Measurements from ENCODE around the gene CFAP299. TPM values are rescaled to one million over a fixed set of nuclear protein-coding genes. Genes with fewer than 3 reads are reported as not detected.

Gene CFAP299
- total and polyA plus RNA-seq, 2 of the 8 experiments (the other 6 are each of a cell fraction or from before 2014, with no cell fraction given), result not detected

GRCh38 chr4:80963051-80963450 lies 627.5 kb downstream of the CFAP299 start (continued):
- TF ChIP-seq TCF12 (IDR thresholded peaks at IDR 0.05; ENCODE audit: low read depth, low read length), result no peak
- no peak for TF ChIP-seq SUZ12 (IDR thresholded peaks at IDR 0.05; ENCODE audit: low read length)
- TF ChIP-seq GABPA (IDR thresholded peaks at IDR 0.05; ENCODE audit: borderline replicate concordance, insufficient read depth, low read length), result no peak
- no peak for TF ChIP-seq TAF1 (IDR thresholded peaks at IDR 0.05; ENCODE audit: low read depth, low read length)
